Femur (tissue), 1 donor: ENCODE data around the gene TIMP2.

Source experiments
- DNase-seq: peaks from one replicate; pipeline ENCODE4 v3.0.0-alpha.2; 2017

TIMP2 gene

GRCh38 chr17:78831688-78832540 is 93.3 kb downstream of the TIMP2 start:
- DNase-seq, result no peak

- DNase-seq, result no peak
Observed at GRCh38 chr17:78829477-78829876, 95.7 kb downstream of the TIMP2 start.

GRCh38 chr17:78828470-78829185 is 96.6 kb downstream of the TIMP2 start:
- DNase-seq, result no peak

GRCh38 chr17:78826836-78827509 is 98.2 kb downstream of the TIMP2 start:
- DNase-seq, result no peak

GRCh38 chr17:78826421-78826820 is 98.8 kb downstream of the TIMP2 start:
- no peak for DNase-seq

GRCh38 chr17:78825696-78826095 is 99.5 kb downstream of the TIMP2 start:
- no peak for DNase-seq

- no peak for DNase-seq
Observed at GRCh38 chr17:78824240-78824639, 100.9 kb downstream of the TIMP2 start.

GRCh38 chr17:78823282-78824046 is 101.7 kb downstream of the TIMP2 start:
- DNase-seq, result no peak

- no peak for DNase-seq
Observed at GRCh38 chr17:78822552-78822951, 102.6 kb downstream of the TIMP2 start.

GRCh38 chr17:78821961-78822360 is 103.2 kb downstream of the TIMP2 start:
- DNase-seq, result no peak

GRCh38 chr17:78820841-78821240 is 104.3 kb downstream of the TIMP2 start:
- no peak for DNase-seq

- no peak for DNase-seq
Observed at GRCh38 chr17:78819806-78820792, 105.1 kb downstream of the TIMP2 start.

GRCh38 chr17:78819402-78819801 is 105.8 kb downstream of the TIMP2 start:
- no peak for DNase-seq

- no peak for DNase-seq
Observed at GRCh38 chr17:78818932-78819331, 106.3 kb downstream of the TIMP2 start.

GRCh38 chr17:78818152-78818846 is 106.9 kb downstream of the TIMP2 start:
- DNase-seq, result no peak

- DNase-seq, result no peak
Observed at GRCh38 chr17:78817123-78817522, 108.1 kb downstream of the TIMP2 start.

GRCh38 chr17:78815696-78816095 is 109.5 kb downstream of the TIMP2 start:
- DNase-seq, result no peak

- peak; percentile 60 for DNase-seq
Observed at GRCh38 chr17:78812855-78813254, 112.3 kb downstream of the TIMP2 start.

- DNase-seq, result no peak
Observed at GRCh38 chr17:78808163-78808562, 117.0 kb downstream of the TIMP2 start.

GRCh38 chr17:78806451-78806850 is 118.7 kb downstream of the TIMP2 start:
- DNase-seq, result no peak

GRCh38 chr17:78805301-78805700 is 119.9 kb downstream of the TIMP2 start:
- DNase-seq, result no peak
